ENCODE results near the gene ATP5F1B. TPM values are rescaled to one million over a fixed set of nuclear protein-coding genes. Genes with fewer than 3 reads are reported as not detected.
"Not testable (repeated sequence)": the region's sequence is repeated elsewhere in the genome, so short reads cannot be mapped to it uniquely, and the experiment has no call there.

The ATP5F1B gene
- total RNA-seq, 1 donor from 2014 or later: 3,068 TPM

GRCh38 chr12:56661560-56661959 lies 15.8 kb upstream of the ATP5F1B start:
- no peaks in the 10 kb centered on the region for H3K27me3 ChIP-seq (ENCODE audit: low read depth)
- TF ChIP-seq, protein P1, sequence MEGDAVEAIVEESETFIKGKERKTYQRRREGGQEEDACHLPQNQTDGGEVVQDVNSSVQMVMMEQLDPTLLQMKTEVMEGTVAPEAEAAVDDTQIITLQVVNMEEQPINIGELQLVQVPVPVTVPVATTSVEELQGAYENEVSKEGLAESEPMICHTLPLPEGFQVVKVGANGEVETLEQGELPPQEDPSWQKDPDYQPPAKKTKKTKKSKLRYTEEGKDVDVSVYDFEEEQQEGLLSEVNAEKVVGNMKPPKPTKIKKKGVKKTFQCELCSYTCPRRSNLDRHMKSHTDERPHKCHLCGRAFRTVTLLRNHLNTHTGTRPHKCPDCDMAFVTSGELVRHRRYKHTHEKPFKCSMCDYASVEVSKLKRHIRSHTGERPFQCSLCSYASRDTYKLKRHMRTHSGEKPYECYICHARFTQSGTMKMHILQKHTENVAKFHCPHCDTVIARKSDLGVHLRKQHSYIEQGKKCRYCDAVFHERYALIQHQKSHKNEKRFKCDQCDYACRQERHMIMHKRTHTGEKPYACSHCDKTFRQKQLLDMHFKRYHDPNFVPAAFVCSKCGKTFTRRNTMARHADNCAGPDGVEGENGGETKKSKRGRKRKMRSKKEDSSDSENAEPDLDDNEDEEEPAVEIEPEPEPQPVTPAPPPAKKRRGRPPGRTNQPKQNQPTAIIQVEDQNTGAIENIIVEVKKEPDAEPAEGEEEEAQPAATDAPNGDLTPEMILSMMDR (IDR thresholded peaks at IDR 0.05; ENCODE audit: borderline replicate concordance): no peak
- no peak for DNase-seq
- H3K36me3 ChIP-seq: peaks cover 45% of the 10 kb centered on the region
- intact Hi-C loops (cut with micrococcal nuclease): no loop called here
- no peak overlapping the region for H3K4me3 ChIP-seq
- H3K4me1 ChIP-seq: no peaks in the 10 kb centered on the region
- H3K27ac ChIP-seq (replicated peaks): no peak overlapping the region
- H3K9me3 ChIP-seq (replicated peaks): no peaks in the 10 kb centered on the region

GRCh38 chr12:56658921-56659320 lies 13.1 kb upstream of the ATP5F1B start:
- no peak overlapping the region for H3K27ac ChIP-seq (replicated peaks)
- no peaks in the 10 kb centered on the region for H3K27me3 ChIP-seq (ENCODE audit: low read depth)
- peaks cover 18% of the 10 kb centered on the region for H3K36me3 ChIP-seq
- H3K4me3 ChIP-seq: no peak overlapping the region
- TF ChIP-seq, protein P1 (IDR thresholded peaks at IDR 0.05; ENCODE audit: borderline replicate concordance): no peak
- intact Hi-C loops (cut with micrococcal nuclease): no loop called here
- peaks cover 7% of the 10 kb centered on the region for H3K9me3 ChIP-seq (replicated peaks)
- no peak for DNase-seq
- no peaks in the 10 kb centered on the region for H3K4me1 ChIP-seq

- no peak overlapping the region for H3K27ac ChIP-seq (replicated peaks)
- H3K9me3 ChIP-seq (replicated peaks): peaks cover 17% of the 10 kb centered on the region
- TF ChIP-seq, protein P1 (IDR thresholded peaks at IDR 0.05; ENCODE audit: borderline replicate concordance): no peak
- H3K36me3 ChIP-seq: peaks cover 6% of the 10 kb centered on the region
- no peaks in the 10 kb centered on the region for H3K27me3 ChIP-seq (ENCODE audit: low read depth)
- no peak overlapping the region for H3K4me3 ChIP-seq
- no peak for DNase-seq
- H3K4me1 ChIP-seq: no peaks in the 10 kb centered on the region
- intact Hi-C loops (cut with micrococcal nuclease): no loop called here
Observed at GRCh38 chr12:56657416-56658379, 11.9 kb upstream of the ATP5F1B start.

DNA sequence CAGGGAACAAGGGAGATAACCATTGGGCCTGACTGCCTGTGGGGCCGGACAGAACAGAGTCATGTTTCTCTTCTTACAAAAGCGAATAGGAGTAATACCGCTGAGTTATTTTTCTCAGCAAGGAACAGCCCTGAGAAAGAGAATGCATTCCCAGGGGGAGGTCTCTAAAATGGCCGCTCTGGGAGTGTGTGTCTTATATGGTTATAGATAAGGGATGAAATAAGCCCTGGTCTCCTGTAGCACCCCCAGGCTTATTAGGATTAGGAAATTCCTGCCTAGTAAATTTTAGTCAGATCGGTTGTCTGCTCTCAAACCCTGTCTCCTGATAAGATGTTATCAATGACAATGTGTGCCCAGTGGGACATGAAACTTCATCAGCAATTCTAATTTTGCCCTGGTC lies 8.0 kb upstream of the ATP5F1B start:
- H3K36me3 ChIP-seq; H3K27me3 ChIP-seq (ENCODE audit: low read depth); H3K4me1 ChIP-seq; H3K4me3 ChIP-seq; H3K27ac ChIP-seq (replicated peaks); DNase-seq; intact Hi-C loops (cut with micrococcal nuclease): not testable (repeated sequence)
- peaks cover 17% of the 10 kb centered on the region for H3K9me3 ChIP-seq (replicated peaks)

GRCh38 chr12:56648023-56648422 lies 2.2 kb upstream of the ATP5F1B start:
- H3K27ac ChIP-seq (replicated peaks); H3K4me3 ChIP-seq; H3K9me3 ChIP-seq (replicated peaks); H3K27me3 ChIP-seq (ENCODE audit: low read depth); DNase-seq: not testable (repeated sequence)
- H3K4me1 ChIP-seq: peaks cover 35% of the 10 kb centered on the region
- intact Hi-C loops (cut with micrococcal nuclease): loop anchor here (10.0 kb wide), 1 partner anchor 77 kb away; the partner anchor contains the start of gene NACA
- peaks cover 21% of the 10 kb centered on the region for H3K36me3 ChIP-seq

DNA sequence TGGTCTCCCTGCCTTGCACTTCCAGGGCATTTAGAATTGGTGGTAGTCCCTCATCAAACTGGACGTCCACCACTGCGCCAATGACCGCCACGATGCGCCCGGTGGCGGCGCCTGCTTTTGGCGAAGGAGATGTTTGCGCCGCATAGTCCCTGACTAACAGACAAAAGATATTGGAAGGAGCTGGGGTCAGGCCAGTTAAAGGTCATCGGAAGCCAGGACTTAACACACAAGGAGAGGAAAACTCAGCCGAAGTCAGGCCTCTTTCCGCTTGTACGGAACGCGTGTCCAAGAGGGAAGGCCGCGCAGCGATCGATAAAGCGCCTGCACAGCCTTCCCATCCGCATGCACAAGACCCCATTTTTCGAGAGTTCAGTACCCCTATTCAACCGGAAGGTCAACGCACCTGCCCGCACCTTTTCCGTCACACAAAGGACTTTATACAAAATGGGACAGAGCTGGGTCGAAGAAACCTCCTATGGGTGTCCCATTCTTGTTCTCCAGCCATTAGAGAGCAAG lies 525 bp downstream of the ATP5F1B start:
- H3K36me3 ChIP-seq: peaks cover 49% of the 10 kb centered on the region
- peak overlapping the region; percentile 87 for H3K4me3 ChIP-seq
- no peaks in the 10 kb centered on the region for H3K9me3 ChIP-seq (replicated peaks)
- DNase-seq: no peak
- H3K27me3 ChIP-seq (ENCODE audit: low read depth): no peaks in the 10 kb centered on the region
- peak overlapping the region; percentile 96 for H3K27ac ChIP-seq (replicated peaks)
- intact Hi-C loops (cut with micrococcal nuclease): loop anchor here (10.0 kb wide), 1 partner anchor 80 kb away; the partner anchor contains the start of gene NACA
- TF ChIP-seq, protein P1 (IDR thresholded peaks at IDR 0.05; ENCODE audit: borderline replicate concordance): no peak
- peaks cover 62% of the 10 kb centered on the region for H3K4me1 ChIP-seq

Measured in left ventricle myocardium inferior (tissue), 1 donor.